Muscle of leg (tissue), 11 donors: ENCODE results near the gene GSAP. TPM values are rescaled to one million over a fixed set of nuclear protein-coding genes. Genes with fewer than 3 reads are reported as not detected.
"Not testable (repeated sequence)": the region's sequence is repeated elsewhere in the genome, so short reads cannot be mapped to it uniquely, and the experiment has no call there.

ENCODE experiments used
- DNase-seq: peaks from one replicate; pipeline ENCODE4 v3.0.0; 2013
- H3K27ac ChIP-seq: one replicate; pipeline ENCODE4 v1.5.1; 2013; ENCODE audit warnings: mild to moderate bottlenecking, low read length, control low read depth
- H3K27me3 ChIP-seq: one replicate; pipeline ENCODE4 v1.6.1; 2013; ENCODE audit warnings: low read length; ENCODE audit not compliant: control insufficient read depth, insufficient read depth
- H3K36me3 ChIP-seq: one replicate; pipeline ENCODE4 v1.6.1; 2013; ENCODE audit warnings: low read length; ENCODE audit not compliant: control insufficient read depth, insufficient read depth
- H3K4me1 ChIP-seq: one replicate; pipeline ENCODE4 v1.6.1; 2013; ENCODE audit warnings: low read length; ENCODE audit not compliant: control insufficient read depth, insufficient read depth
- H3K4me3 ChIP-seq: one replicate; pipeline ENCODE4 v1.5.1; 2013; ENCODE audit warnings: low read length, control low read depth
- H3K9me3 ChIP-seq: replicated peaks from 2 replicates; pipeline ENCODE4 v1.6.1; 2013; ENCODE audit warnings: low read depth, low read length; ENCODE audit not compliant: control insufficient read depth
- WGBS: methylation state at CpG from one replicate; pipeline ENCODE4 v1.1.5; 2013; ENCODE audit warnings: missing lambda C conversion rate; ENCODE audit not compliant: insufficient coverage; 5-methylcytosine and 5-hydroxymethylcytosine counted together
- polyA plus RNA-seq, 8 donors: library from polyadenylated mRNA; unstranded; fragments of 120-200 nt; gene quantifications; one replicate each; pipeline versions ENCODE4 v1.2.1 to v1.2.3, GENCODE V29; 2013; ENCODE audit warnings: inconsistent platforms in 1 of 8, low replicate concordance in 1 of 8; ENCODE audit not compliant: insufficient read length in 8 of 8, insufficient read depth in 1 of 8
- total RNA-seq: library from RNA; stranded (reverse); fragments of 120-200 nt; gene quantifications from one replicate; pipeline ENCODE4 v1.2.4, GENCODE V29; 2013

The GSAP gene
- total and polyA plus RNA-seq, 9 donors: 2.3 to 5.6 (median 4.2) TPM

GRCh38 chr7:77349141-77349540, 67.0 kb downstream of the GSAP start:
- Histone ChIP-seq H3K9me3 (no peaks in the 10 kb centered on the region), H3K4me3 (no peak overlapping the region), H3K27me3 (no peaks in the 10 kb centered on the region), H3K27ac (peak overlapping the region; percentile 4), H3K4me1 (no peaks in the 10 kb centered on the region), H3K36me3 (no peaks in the 10 kb centered on the region)
- DNase-seq: no peak

GRCh38 chr7:77348371-77348813, 67.8 kb downstream of the GSAP start:
- Histone ChIP-seq H3K9me3 (no peaks in the 10 kb centered on the region), H3K36me3 (no peaks in the 10 kb centered on the region), H3K4me1 (no peaks in the 10 kb centered on the region), H3K4me3 (no peak overlapping the region), H3K27me3 (no peaks in the 10 kb centered on the region), H3K27ac (peak overlapping the region; percentile 42)
- DNase-seq: no peak
- 40% methylated on average over 2 of the region's 3 CpGs for WGBS

GRCh38 chr7:77346441-77346840, 69.7 kb downstream of the GSAP start:
- Histone ChIP-seq H3K27ac (no peak overlapping the region), H3K9me3 (no peaks in the 10 kb centered on the region), H3K36me3 (no peaks in the 10 kb centered on the region), H3K27me3 (no peaks in the 10 kb centered on the region), H3K4me3 (no peak overlapping the region), H3K4me1 (no peaks in the 10 kb centered on the region)
- no CpG with 5 or more reads among the region's 3 CpGs for WGBS
- no peak for DNase-seq

GRCh38 chr7:77345426-77345825, 70.7 kb downstream of the GSAP start:
- not testable (repeated sequence) for H3K36me3 ChIP-seq, H3K4me1 ChIP-seq, H3K27me3 ChIP-seq, H3K4me3 ChIP-seq, DNase-seq, H3K9me3 ChIP-seq, H3K27ac ChIP-seq
- WGBS: 86% methylated on average over 7 of the region's 9 CpGs

- no peak for DNase-seq
- WGBS: no CpG with 5 or more reads among the region's 5 CpGs
Measured at GRCh38 chr7:77339726-77340125, 76.4 kb downstream of the GSAP start.

GRCh38 chr7:77338883-77339629, 77.1 kb downstream of the GSAP start:
- no peak for DNase-seq
- Histone ChIP-seq H3K4me3 (no peak overlapping the region), H3K4me1 (peaks cover 9% of the 10 kb centered on the region), H3K9me3 (no peaks in the 10 kb centered on the region), H3K27ac (no peak overlapping the region), H3K36me3 (no peaks in the 10 kb centered on the region), H3K27me3 (no peaks in the 10 kb centered on the region)
- 78% methylated on average over 4 of the region's 5 CpGs for whole genome bisulfite sequencing

More at GRCh38 chr7:77339726-77340125, 76.4 kb downstream of the GSAP start:
- no peaks in the 10 kb centered on the region for H3K9me3 ChIP-seq
- no peak overlapping the region for H3K27ac ChIP-seq
- H3K27me3 ChIP-seq: no peaks in the 10 kb centered on the region
- peaks cover 9% of the 10 kb centered on the region for H3K4me1 ChIP-seq
- H3K4me3 ChIP-seq: no peak overlapping the region
- no peaks in the 10 kb centered on the region for H3K36me3 ChIP-seq

- WGBS: no CpG with 5 or more reads among the region's 4 CpGs
- H3K4me3 ChIP-seq: no peak overlapping the region
- DNase-seq: no peak
- no peaks in the 10 kb centered on the region for H3K9me3 ChIP-seq
- no peaks in the 10 kb centered on the region for H3K36me3 ChIP-seq
- peaks cover 9% of the 10 kb centered on the region for H3K4me1 ChIP-seq
- no peaks in the 10 kb centered on the region for H3K27me3 ChIP-seq
- peak overlapping the region; percentile 16 for H3K27ac ChIP-seq
Measured at GRCh38 chr7:77338260-77338659, 77.9 kb downstream of the GSAP start.

- Histone ChIP-seq H3K27me3 (no peaks in the 10 kb centered on the region), H3K4me1 (peaks cover 9% of the 10 kb centered on the region), H3K27ac (no peak overlapping the region), H3K36me3 (no peaks in the 10 kb centered on the region), H3K9me3 (no peaks in the 10 kb centered on the region), H3K4me3 (no peak overlapping the region)
- no CpG with 5 or more reads among the region's 2 CpGs for WGBS
- DNase-seq: no peak
Measured at GRCh38 chr7:77337456-77337990, 78.6 kb downstream of the GSAP start.

- Histone ChIP-seq H3K4me3 (no peak overlapping the region), H3K9me3 (no peaks in the 10 kb centered on the region), H3K27me3 (no peaks in the 10 kb centered on the region), H3K4me1 (peaks cover 9% of the 10 kb centered on the region), H3K36me3 (no peaks in the 10 kb centered on the region), H3K27ac (no peak overlapping the region)
- peak; percentile 53 for DNase-seq
Measured at GRCh38 chr7:77335581-77335980, 80.6 kb downstream of the GSAP start.

GRCh38 chr7:77334039-77334438, 82.1 kb downstream of the GSAP start:
- not testable (repeated sequence) for H3K36me3 ChIP-seq, H3K27ac ChIP-seq, H3K9me3 ChIP-seq, H3K4me3 ChIP-seq, H3K4me1 ChIP-seq, H3K27me3 ChIP-seq, DNase-seq
- WGBS: no CpG with 5 or more reads among the region's 2 CpGs
